ENCODE data around the gene THSD7A.

Gene THSD7A

GRCh38 chr7:11831156-11831735 is 752 bp downstream of the THSD7A start:
- DNase-seq = no peak
- no peak overlapping the region for H3K4me3 Mint-ChIP-seq
- CTCF ChIA-PET = no interaction called here
- H3K27me3 Mint-ChIP-seq = peaks cover 38% of the 10 kb centered on the region
- no peak overlapping the region for H3K27ac Mint-ChIP-seq
- peaks cover 4% of the 10 kb centered on the region for H3K4me1 Mint-ChIP-seq
- H3K36me3 Mint-ChIP-seq = no peaks in the 10 kb centered on the region
- H3K9me3 Mint-ChIP-seq = no peaks in the 10 kb centered on the region

- no peak overlapping the region for H3K4me3 Mint-ChIP-seq
Observed at GRCh38 chr7:11830582-11831155, 1.3 kb downstream of the THSD7A start.

GRCh38 chr7:11829954-11830353 is 2.0 kb downstream of the THSD7A start:
- Mint-ChIP-seq H3K4me3 (no peak overlapping the region), H3K36me3 (no peaks in the 10 kb centered on the region), H3K27ac (no peak overlapping the region), H3K4me1 (peaks cover 4% of the 10 kb centered on the region), H3K9me3 (no peaks in the 10 kb centered on the region), H3K27me3 (peaks cover 38% of the 10 kb centered on the region)
- CTCF ChIA-PET = no interaction called here
- DNase-seq = no peak

More at GRCh38 chr7:11830582-11831155, 1.3 kb downstream of the THSD7A start:
- no peaks in the 10 kb centered on the region for H3K36me3 Mint-ChIP-seq
- H3K27me3 Mint-ChIP-seq = peaks cover 38% of the 10 kb centered on the region
- H3K9me3 Mint-ChIP-seq = no peaks in the 10 kb centered on the region
- CTCF ChIA-PET = no interaction called here
- peaks cover 4% of the 10 kb centered on the region for H3K4me1 Mint-ChIP-seq
- no peak overlapping the region for H3K27ac Mint-ChIP-seq
- DNase-seq = no peak

GRCh38 chr7:11819947-11820346 is 12.1 kb downstream of the THSD7A start:
- Mint-ChIP-seq H3K27me3 (no peaks in the 10 kb centered on the region), H3K4me1 (no peaks in the 10 kb centered on the region), H3K4me3 (no peak overlapping the region), H3K9me3 (peaks cover 1% of the 10 kb centered on the region), H3K27ac (no peak overlapping the region), H3K36me3 (no peaks in the 10 kb centered on the region)
- no peak for DNase-seq
- CTCF ChIA-PET = no interaction called here

- peaks cover 1% of the 10 kb centered on the region for H3K9me3 Mint-ChIP-seq
- H3K4me3 Mint-ChIP-seq = no peak overlapping the region
- DNase-seq = no peak
- no peaks in the 10 kb centered on the region for H3K27me3 Mint-ChIP-seq
- no peaks in the 10 kb centered on the region for H3K36me3 Mint-ChIP-seq
- CTCF ChIA-PET = no interaction called here
- no peaks in the 10 kb centered on the region for H3K4me1 Mint-ChIP-seq
- H3K27ac Mint-ChIP-seq = no peak overlapping the region
Observed at GRCh38 chr7:11819271-11819670, 12.7 kb downstream of the THSD7A start.

- Mint-ChIP-seq H3K4me1 (no peaks in the 10 kb centered on the region), H3K27ac (no peak overlapping the region), H3K27me3 (no peaks in the 10 kb centered on the region), H3K9me3 (peaks cover 1% of the 10 kb centered on the region), H3K4me3 (no peak overlapping the region), H3K36me3 (no peaks in the 10 kb centered on the region)
- no peak for DNase-seq
- CTCF ChIA-PET = no interaction called here
Observed at GRCh38 chr7:11818281-11818680, 13.7 kb downstream of the THSD7A start.

GRCh38 chr7:11817111-11817740 is 14.8 kb downstream of the THSD7A start:
- CTCF ChIA-PET = no interaction called here
- no peaks in the 10 kb centered on the region for H3K36me3 Mint-ChIP-seq

GRCh38 chr7:11811709-11812108 is 20.3 kb downstream of the THSD7A start:
- CTCF ChIA-PET = no interaction called here
- H3K27me3 Mint-ChIP-seq = no peaks in the 10 kb centered on the region
- H3K4me1 Mint-ChIP-seq = no peaks in the 10 kb centered on the region
- H3K9me3 Mint-ChIP-seq = no peaks in the 10 kb centered on the region
- H3K36me3 Mint-ChIP-seq = no peaks in the 10 kb centered on the region
- no peak overlapping the region for H3K27ac Mint-ChIP-seq
- H3K4me3 Mint-ChIP-seq = no peak overlapping the region
- DNase-seq = no peak

More at GRCh38 chr7:11817111-11817740, 14.8 kb downstream of the THSD7A start:
- H3K4me1 Mint-ChIP-seq = no peaks in the 10 kb centered on the region
- no peak overlapping the region for H3K4me3 Mint-ChIP-seq
- no peak overlapping the region for H3K27ac Mint-ChIP-seq
- H3K27me3 Mint-ChIP-seq = no peaks in the 10 kb centered on the region
- peaks cover 1% of the 10 kb centered on the region for H3K9me3 Mint-ChIP-seq
- no peak for DNase-seq

- no peak for DNase-seq
- Mint-ChIP-seq H3K27ac (no peak overlapping the region), H3K4me1 (no peaks in the 10 kb centered on the region), H3K27me3 (no peaks in the 10 kb centered on the region), H3K36me3 (no peaks in the 10 kb centered on the region), H3K4me3 (no peak overlapping the region), H3K9me3 (no peaks in the 10 kb centered on the region)
- CTCF ChIA-PET = interaction anchor here (0.6 kb wide), 1 partner anchor 60 kb away, joined by 3 read pairs; no protein-coding TSS in a partner anchor
Observed at GRCh38 chr7:11810043-11810625, 21.9 kb downstream of the THSD7A start.

- no peaks in the 10 kb centered on the region for H3K4me1 Mint-ChIP-seq
- H3K27ac Mint-ChIP-seq = no peak overlapping the region
- CTCF ChIA-PET = no interaction called here
- H3K36me3 Mint-ChIP-seq = no peaks in the 10 kb centered on the region
- H3K27me3 Mint-ChIP-seq = no peaks in the 10 kb centered on the region
- H3K4me3 Mint-ChIP-seq = no peak overlapping the region
- H3K9me3 Mint-ChIP-seq = no peaks in the 10 kb centered on the region
- no peak for DNase-seq
Observed at GRCh38 chr7:11807000-11807399, 25.0 kb downstream of the THSD7A start.

- Mint-ChIP-seq H3K27me3 (no peaks in the 10 kb centered on the region), H3K36me3 (no peaks in the 10 kb centered on the region), H3K27ac (no peak overlapping the region), H3K9me3 (no peaks in the 10 kb centered on the region), H3K4me1 (no peaks in the 10 kb centered on the region), H3K4me3 (no peak overlapping the region)
- CTCF ChIA-PET = no interaction called here
- DNase-seq = no peak
Observed at GRCh38 chr7:11804621-11805020, 27.4 kb downstream of the THSD7A start.

- Mint-ChIP-seq H3K36me3 (no peaks in the 10 kb centered on the region), H3K4me1 (no peaks in the 10 kb centered on the region), H3K9me3 (no peaks in the 10 kb centered on the region), H3K27me3 (no peaks in the 10 kb centered on the region), H3K4me3 (no peak overlapping the region), H3K27ac (no peak overlapping the region)
- no peak for DNase-seq
- CTCF ChIA-PET = no interaction called here
Observed at GRCh38 chr7:11795231-11795630, 36.8 kb downstream of the THSD7A start.

GRCh38 chr7:11792166-11792565 is 39.8 kb downstream of the THSD7A start:
- H3K27ac Mint-ChIP-seq = no peak overlapping the region
- CTCF ChIA-PET = no interaction called here

GRCh38 chr7:11788568-11788967 is 43.4 kb downstream of the THSD7A start:
- no peak for DNase-seq
- H3K9me3 Mint-ChIP-seq = no peaks in the 10 kb centered on the region
- H3K4me3 Mint-ChIP-seq = no peak overlapping the region
- no peaks in the 10 kb centered on the region for H3K27me3 Mint-ChIP-seq
- H3K27ac Mint-ChIP-seq = no peak overlapping the region
- no peaks in the 10 kb centered on the region for H3K4me1 Mint-ChIP-seq
- CTCF ChIA-PET = no interaction called here
- H3K36me3 Mint-ChIP-seq = no peaks in the 10 kb centered on the region

More at GRCh38 chr7:11792166-11792565, 39.8 kb downstream of the THSD7A start:
- H3K4me1 Mint-ChIP-seq = no peaks in the 10 kb centered on the region
- H3K9me3 Mint-ChIP-seq = no peaks in the 10 kb centered on the region
- DNase-seq = no peak
- no peaks in the 10 kb centered on the region for H3K36me3 Mint-ChIP-seq
- H3K27me3 Mint-ChIP-seq = no peaks in the 10 kb centered on the region
- no peak overlapping the region for H3K4me3 Mint-ChIP-seq

- H3K9me3 Mint-ChIP-seq = no peaks in the 10 kb centered on the region
- H3K27me3 Mint-ChIP-seq = no peaks in the 10 kb centered on the region
- H3K4me3 Mint-ChIP-seq = no peak overlapping the region
- no peak for DNase-seq
- H3K4me1 Mint-ChIP-seq = no peaks in the 10 kb centered on the region
- CTCF ChIA-PET = no interaction called here
- no peaks in the 10 kb centered on the region for H3K36me3 Mint-ChIP-seq
- no peak overlapping the region for H3K27ac Mint-ChIP-seq
Observed at GRCh38 chr7:11787534-11787933, 44.5 kb downstream of the THSD7A start.
